GM03348 (cell line): ENCODE measurements around the gene CTSW.
A peak's percentile ranks its signal among the peaks of the same experiment; 100 is the strongest.

ENCODE experiments used
- DNase-seq: peaks from one replicate; pipeline ENCODE4 v3.0.0; 2012; ENCODE audit warnings: low spot score

Gene CTSW

GRCh38 chr11:65867284-65868071 lies 12.2 kb upstream of the CTSW start:
- DNase-seq = peak; percentile 46

GRCh38 chr11:65868076-65868667 lies 11.5 kb upstream of the CTSW start:
- no peak for DNase-seq

- no peak for DNase-seq
Measured at GRCh38 chr11:65868907-65869306, 10.7 kb upstream of the CTSW start.

GRCh38 chr11:65869643-65870306 lies 9.9 kb upstream of the CTSW start:
- DNase-seq = no peak

GRCh38 chr11:65870307-65870658 lies 9.4 kb upstream of the CTSW start:
- no peak for DNase-seq

- no peak for DNase-seq
Measured at GRCh38 chr11:65870706-65871681, 8.6 kb upstream of the CTSW start.

GRCh38 chr11:65871811-65872548 lies 7.7 kb upstream of the CTSW start:
- DNase-seq = peak; percentile 55

GRCh38 chr11:65872586-65873317 lies 6.9 kb upstream of the CTSW start, which contains the start of gene EFEMP2:
Gene EFEMP2 (minus strand): TSS chr11:65872800. CDS start chr11:65872354, 446 bp downstream.
- DNase-seq = peak; percentile 81

- DNase-seq = peak; percentile 97
Measured at GRCh38 chr11:65873318-65874156, 6.1 kb upstream of the CTSW start.

- no peak for DNase-seq
Measured at GRCh38 chr11:65880027-65880426, 390 bp downstream of the CTSW start.

GRCh38 chr11:65880844-65881421 lies 1.3 kb downstream of the CTSW start:
- DNase-seq = no peak

- no peak for DNase-seq
Measured at GRCh38 chr11:65882120-65883057, 2.8 kb downstream of the CTSW start.

- no peak for DNase-seq
Measured at GRCh38 chr11:65883058-65883761, 3.6 kb downstream of the CTSW start.

GRCh38 chr11:65883786-65884715 lies 4.4 kb downstream of the CTSW start:
- DNase-seq = no peak

- peak; percentile 88 for DNase-seq
Measured at GRCh38 chr11:65884716-65885092, 5.1 kb downstream of the CTSW start.

- DNase-seq = no peak
Measured at GRCh38 chr11:65885231-65885630, 5.6 kb downstream of the CTSW start.
